Natural killer cell (primary cell): Measurements from ENCODE around the gene SFTPD. TPM values are rescaled to one million over a fixed set of nuclear protein-coding genes. Genes with fewer than 3 reads are reported as not detected.

Experiments
- ATAC-seq, 3 donors: fragments of 150-1000 bp in 2 of 3; fragments of 200-7000 bp in 1 of 3; cut with Tn5 transposase; 1 replicate in 1 of 3; 2 replicates in 2 of 3; pipeline ENCODE4 v1.10.0; 2021; ENCODE audit warnings: mild to moderate bottlenecking in 2 of 3, moderate library complexity in 2 of 3
- DNase-seq, 2 donors: peaks; one replicate each; pipeline versions ENCODE4 v3.0.0 to v3.0.0-alpha.2; 2013 to 2021; ENCODE audit warnings: mixed read lengths in 1 of 2
- H3K27ac ChIP-seq: one replicate; pipeline ENCODE4 v1.5.1; 2013; ENCODE audit warnings: mild to moderate bottlenecking, low read length
- H3K27me3 ChIP-seq: one replicate; pipeline ENCODE4 v1.6.1; 2013; ENCODE audit warnings: low read length; ENCODE audit not compliant: control insufficient read depth, insufficient read depth
- H3K36me3 ChIP-seq: one replicate; pipeline ENCODE4 v1.6.1; 2013; ENCODE audit warnings: low read length; ENCODE audit not compliant: control insufficient read depth, insufficient read depth
- H3K4me1 ChIP-seq: one replicate; pipeline ENCODE4 v1.6.1; 2013; ENCODE audit warnings: low read length; ENCODE audit not compliant: control insufficient read depth, insufficient read depth
- H3K4me3 ChIP-seq: one replicate; pipeline ENCODE4 v1.5.1; 2013; ENCODE audit warnings: low read length
- H3K9me3 ChIP-seq: one replicate; pipeline ENCODE4 v1.6.1; 2013; ENCODE audit warnings: low read length; ENCODE audit not compliant: control insufficient read depth, insufficient read depth
- H3K27ac Mint-ChIP-seq, 2 donors: one replicate each; pipeline ENCODE4 v1.8.0; 2022; ENCODE audit warnings: mild to moderate bottlenecking in 2 of 2, mixed read lengths in 2 of 2, moderate library complexity in 1 of 2
- H3K27me3 Mint-ChIP-seq, 2 donors: one replicate each; pipeline ENCODE4 v1.8.0; 2022; ENCODE audit warnings: low read depth in 2 of 2, mixed read lengths in 2 of 2
- H3K36me3 Mint-ChIP-seq: one replicate; pipeline ENCODE4 v1.8.0; 2022; ENCODE audit warnings: mixed read lengths
- H3K4me1 Mint-ChIP-seq, 2 donors: one replicate each; pipeline ENCODE4 v1.8.0; 2022; ENCODE audit warnings: mixed read lengths in 2 of 2
- H3K4me3 Mint-ChIP-seq: one replicate; pipeline ENCODE4 v1.8.0; 2022; ENCODE audit warnings: mild to moderate bottlenecking, moderate library complexity, mixed read lengths
- H3K9me3 Mint-ChIP-seq, 2 donors: one replicate each; pipeline ENCODE4 v1.8.0; 2022; ENCODE audit warnings: mixed read lengths in 2 of 2
- WGBS: methylation state at CpG from one replicate; pipeline ENCODE4 v1.1.7; 2013; ENCODE audit warnings: missing lambda C conversion rate; ENCODE audit not compliant: insufficient coverage; 5-methylcytosine and 5-hydroxymethylcytosine counted together
- intact Hi-C: fragments of 100-400 bp; cut with micrococcal nuclease; formaldehyde crosslinking; loops from one replicate; pipeline ENCODE4 v1.14.2; 2022
- total RNA-seq, 4 donors: library from RNA; stranded (reverse); fragments of 120-200 nt in 1 of 4; gene quantifications; one replicate each; pipeline versions ENCODE4 v1.2.3 to v1.2.4, GENCODE V29; 2013 to 2022
- TF ChIP-seq, protein P1 (sequence below): fragments of 200-600 bp; IDR thresholded peaks from one replicate; pipeline ENCODE4 v1.8.0; 2022; ENCODE audit warnings: antibody characterized with exemption

Gene SFTPD
- total RNA-seq, 3 donors from 2014 or later (not counting 1 experiment from before 2014, with no cell fraction given), result 0.56 TPM; not detected in 2

- intact Hi-C loops, result no loop called here
- no peaks in the 10 kb centered on the region for H3K36me3 Mint-ChIP-seq
- TF ChIP-seq, protein P1, sequence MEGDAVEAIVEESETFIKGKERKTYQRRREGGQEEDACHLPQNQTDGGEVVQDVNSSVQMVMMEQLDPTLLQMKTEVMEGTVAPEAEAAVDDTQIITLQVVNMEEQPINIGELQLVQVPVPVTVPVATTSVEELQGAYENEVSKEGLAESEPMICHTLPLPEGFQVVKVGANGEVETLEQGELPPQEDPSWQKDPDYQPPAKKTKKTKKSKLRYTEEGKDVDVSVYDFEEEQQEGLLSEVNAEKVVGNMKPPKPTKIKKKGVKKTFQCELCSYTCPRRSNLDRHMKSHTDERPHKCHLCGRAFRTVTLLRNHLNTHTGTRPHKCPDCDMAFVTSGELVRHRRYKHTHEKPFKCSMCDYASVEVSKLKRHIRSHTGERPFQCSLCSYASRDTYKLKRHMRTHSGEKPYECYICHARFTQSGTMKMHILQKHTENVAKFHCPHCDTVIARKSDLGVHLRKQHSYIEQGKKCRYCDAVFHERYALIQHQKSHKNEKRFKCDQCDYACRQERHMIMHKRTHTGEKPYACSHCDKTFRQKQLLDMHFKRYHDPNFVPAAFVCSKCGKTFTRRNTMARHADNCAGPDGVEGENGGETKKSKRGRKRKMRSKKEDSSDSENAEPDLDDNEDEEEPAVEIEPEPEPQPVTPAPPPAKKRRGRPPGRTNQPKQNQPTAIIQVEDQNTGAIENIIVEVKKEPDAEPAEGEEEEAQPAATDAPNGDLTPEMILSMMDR, result no peak
- no peak overlapping the region for H3K4me3 Mint-ChIP-seq
- no peak overlapping the region for H3K4me3 ChIP-seq
- H3K9me3 Mint-ChIP-seq, result no peaks in the 10 kb centered on the region
- no peaks in the 10 kb centered on the region for H3K9me3 ChIP-seq
- WGBS, result 32% methylated on average over 11 of the region's 11 CpGs
- H3K4me1 Mint-ChIP-seq, result peaks cover 0 to 4% of the 10 kb centered on the region in 2 donors
- no peak overlapping the region for H3K27ac ChIP-seq
- H3K27ac Mint-ChIP-seq, result no peak overlapping the region
- H3K4me1 ChIP-seq, result no peaks in the 10 kb centered on the region
- no peak for ATAC-seq
- no peak for DNase-seq
- H3K27me3 ChIP-seq, result peaks cover 6% of the 10 kb centered on the region
- no peaks in the 10 kb centered on the region for H3K36me3 ChIP-seq
- peaks cover 41 to 74% of the 10 kb centered on the region in 2 donors for H3K27me3 Mint-ChIP-seq
Observed at GRCh38 chr10:79982861-79983260, 34.0 kb upstream of the SFTPD start.

DNA sequence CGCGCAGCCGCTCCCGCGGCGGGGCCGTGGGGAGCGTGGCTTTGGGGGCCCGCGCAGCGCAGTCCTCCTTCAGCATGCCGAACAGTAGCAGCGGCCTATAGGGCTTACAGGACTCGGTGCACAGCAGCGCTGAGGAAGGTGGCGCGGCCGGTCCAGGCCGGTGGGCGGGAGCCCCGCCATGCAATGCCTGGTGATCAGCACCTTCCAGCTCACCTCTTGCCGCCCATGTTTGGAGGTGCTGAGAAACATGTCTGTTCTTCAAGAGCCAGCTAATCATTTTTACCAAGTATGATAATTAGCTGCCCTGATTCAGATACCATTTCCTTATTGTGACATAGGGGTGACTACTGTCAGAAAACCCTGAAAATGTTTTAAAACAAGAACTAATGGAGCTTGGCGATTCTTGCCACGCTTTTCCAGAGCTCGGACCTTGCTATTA lies 33.5 kb upstream of the SFTPD start:
- intact Hi-C loops, result no loop called here
- H3K9me3 ChIP-seq, result no peaks in the 10 kb centered on the region
- no peaks in the 10 kb centered on the region for H3K9me3 Mint-ChIP-seq
- no peaks in the 10 kb centered on the region for H3K36me3 ChIP-seq
- no peak for ATAC-seq
- no peaks in the 10 kb centered on the region for H3K36me3 Mint-ChIP-seq
- H3K4me3 Mint-ChIP-seq, result no peak overlapping the region
- peaks cover 6% of the 10 kb centered on the region for H3K27me3 ChIP-seq
- TF ChIP-seq, protein P1, result no peak
- peaks cover 0 to 4% of the 10 kb centered on the region in 2 donors for H3K4me1 Mint-ChIP-seq
- H3K4me3 ChIP-seq, result no peak overlapping the region
- peaks cover 41 to 74% of the 10 kb centered on the region in 2 donors for H3K27me3 Mint-ChIP-seq
- DNase-seq, result no peak
- H3K27ac ChIP-seq, result no peak overlapping the region
- H3K27ac Mint-ChIP-seq, result no peak overlapping the region
- H3K4me1 ChIP-seq, result no peaks in the 10 kb centered on the region
- 6% methylated on average over 25 of the region's 25 CpGs for WGBS

GRCh38 chr10:79981450-79982361 lies 32.8 kb upstream of the SFTPD start:
- Mint-ChIP-seq H3K27ac (no peak overlapping the region), H3K36me3 (no peaks in the 10 kb centered on the region), H3K4me1 (peaks cover 0 to 4% of the 10 kb centered on the region in 2 donors), H3K27me3 (peaks cover 40 to 72% of the 10 kb centered on the region in 2 donors), H3K9me3 (no peaks in the 10 kb centered on the region), H3K4me3 (no peak overlapping the region)
- Histone ChIP-seq H3K4me1 (no peaks in the 10 kb centered on the region), H3K27ac (no peak overlapping the region), H3K36me3 (no peaks in the 10 kb centered on the region), H3K4me3 (no peak overlapping the region), H3K27me3 (peaks cover 6% of the 10 kb centered on the region), H3K9me3 (no peaks in the 10 kb centered on the region)
- DNase-seq, result no peak
- WGBS, result under 1% methylated on average over 87 of the region's 89 CpGs
- TF ChIP-seq, protein P1, result no peak
- intact Hi-C loops, result no loop called here
- no peak for ATAC-seq
